C4-2B (cell line): Measurements from ENCODE around the gene RPF1.

ENCODE experiments used
- ZFX ChIP-seq: fragments of 450-650 bp; IDR thresholded peaks from 2 replicates; pipeline ENCODE4 v1.6.1; 2017
- TF ChIP-seq, protein P1 (sequence below): fragments of 450-650 bp; conservative IDR thresholded peaks from 2 replicates; pipeline ENCODE4 v1.5.1; 2017; ENCODE audit warnings: mild to moderate bottlenecking

DNA sequence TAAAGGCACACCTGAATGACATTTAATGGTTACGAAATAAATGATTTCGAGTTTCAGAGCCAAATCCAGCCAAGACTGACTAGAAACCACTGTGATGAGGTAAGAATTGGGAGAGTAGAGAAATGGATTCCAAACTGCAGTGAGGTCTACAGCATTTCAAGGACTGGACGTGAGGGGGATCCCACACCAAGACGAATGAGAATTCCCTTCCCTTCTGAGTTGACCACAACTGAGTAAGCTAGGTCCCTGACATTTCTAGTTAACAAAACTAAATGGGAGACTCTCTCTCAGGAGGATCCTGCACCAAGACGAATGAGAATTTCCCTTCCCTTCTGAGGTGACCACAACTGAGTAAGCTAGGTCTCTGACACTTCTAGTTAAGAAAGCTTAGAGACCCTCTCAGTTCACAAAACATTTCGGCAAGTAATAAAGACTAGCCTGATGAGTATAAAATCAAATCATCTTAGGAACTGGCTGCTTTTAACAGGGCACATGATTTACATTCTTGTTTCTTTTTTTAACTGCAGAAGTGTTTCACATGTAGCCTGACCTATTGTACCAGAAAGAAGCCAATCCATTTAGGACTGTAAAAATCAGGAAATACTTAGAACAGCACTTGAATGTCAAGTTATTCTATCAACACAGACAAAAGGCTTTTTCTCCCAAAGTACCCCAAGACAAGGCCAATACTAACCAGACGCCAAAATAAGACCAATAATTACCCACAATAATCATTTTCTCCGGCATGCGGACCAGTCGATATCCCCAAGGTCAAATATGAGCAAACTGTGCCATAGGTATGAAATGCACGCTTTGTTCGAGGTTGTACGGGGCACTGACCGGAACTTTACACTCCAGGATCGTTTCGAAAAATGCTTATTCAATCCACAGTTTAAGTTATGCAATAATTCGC lies 25.8 kb downstream of the RPF1 start:
- TF ChIP-seq, protein P1, sequence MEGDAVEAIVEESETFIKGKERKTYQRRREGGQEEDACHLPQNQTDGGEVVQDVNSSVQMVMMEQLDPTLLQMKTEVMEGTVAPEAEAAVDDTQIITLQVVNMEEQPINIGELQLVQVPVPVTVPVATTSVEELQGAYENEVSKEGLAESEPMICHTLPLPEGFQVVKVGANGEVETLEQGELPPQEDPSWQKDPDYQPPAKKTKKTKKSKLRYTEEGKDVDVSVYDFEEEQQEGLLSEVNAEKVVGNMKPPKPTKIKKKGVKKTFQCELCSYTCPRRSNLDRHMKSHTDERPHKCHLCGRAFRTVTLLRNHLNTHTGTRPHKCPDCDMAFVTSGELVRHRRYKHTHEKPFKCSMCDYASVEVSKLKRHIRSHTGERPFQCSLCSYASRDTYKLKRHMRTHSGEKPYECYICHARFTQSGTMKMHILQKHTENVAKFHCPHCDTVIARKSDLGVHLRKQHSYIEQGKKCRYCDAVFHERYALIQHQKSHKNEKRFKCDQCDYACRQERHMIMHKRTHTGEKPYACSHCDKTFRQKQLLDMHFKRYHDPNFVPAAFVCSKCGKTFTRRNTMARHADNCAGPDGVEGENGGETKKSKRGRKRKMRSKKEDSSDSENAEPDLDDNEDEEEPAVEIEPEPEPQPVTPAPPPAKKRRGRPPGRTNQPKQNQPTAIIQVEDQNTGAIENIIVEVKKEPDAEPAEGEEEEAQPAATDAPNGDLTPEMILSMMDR = no peak
- no peak for TF ChIP-seq ZFX
